H9 (cell line): ENCODE data around the gene SLC2A14. TPM values are rescaled to one million over a fixed set of nuclear protein-coding genes. Genes with fewer than 3 reads are reported as not detected.
"Not testable (repeated sequence)": the region's sequence is repeated elsewhere in the genome, so short reads cannot be mapped to it uniquely, and the experiment has no call there.

Experiments used
- DNase-seq: peaks from one replicate; pipeline ENCODE4 v3.0.0-alpha.2; 2017
- H2AFZ ChIP-seq: one replicate; pipeline ENCODE4 v1.6.1; 2013; ENCODE audit warnings: mild to moderate bottlenecking, low read length, control low read depth, moderate library complexity
- H2AK5ac ChIP-seq: 2 replicates; pipeline ENCODE4 v1.6.1; 2013; ENCODE audit warnings: low read length, control low read depth, mixed read lengths; ENCODE audit not compliant: insufficient read length
- H2BK120ac ChIP-seq: one replicate; pipeline ENCODE4 v1.6.1; 2013; ENCODE audit warnings: low read depth, mild to moderate bottlenecking, low read length, control low read depth, inconsistent platforms; ENCODE audit not compliant: poor library complexity, severe bottlenecking
- H2BK12ac ChIP-seq: 2 replicates; pipeline ENCODE4 v1.6.1; 2013; ENCODE audit warnings: low read length, control low read depth, mixed read lengths, low read depth; ENCODE audit not compliant: insufficient read length
- H2BK15ac ChIP-seq: 2 replicates; pipeline ENCODE4 v1.6.1; 2013; ENCODE audit warnings: low read depth, low read length, control low read depth
- H2BK20ac ChIP-seq: one replicate; pipeline ENCODE4 v1.6.1; 2013; ENCODE audit warnings: low read depth, mild to moderate bottlenecking, low read length, control low read depth, inconsistent platforms; ENCODE audit not compliant: poor library complexity, severe bottlenecking
- H2BK5ac ChIP-seq: 2 replicates; pipeline ENCODE4 v1.6.1; 2013; ENCODE audit warnings: low read length, control low read depth, mixed read lengths; ENCODE audit not compliant: insufficient read length
- H3K14ac ChIP-seq: 2 replicates; pipeline ENCODE4 v1.6.1; 2013; ENCODE audit warnings: low read length, control low read depth; ENCODE audit not compliant: insufficient read depth
- H3K18ac ChIP-seq: 2 replicates; pipeline ENCODE4 v1.6.1; 2013; ENCODE audit warnings: low read depth, mild to moderate bottlenecking, mixed read lengths, low read length, control low read depth; ENCODE audit not compliant: insufficient read length
- H3K23ac ChIP-seq: 2 replicates; pipeline ENCODE4 v1.6.1; 2013; ENCODE audit warnings: low read length, control low read depth, mixed read lengths, low read depth; ENCODE audit not compliant: insufficient read length
- H3K23me2 ChIP-seq: 2 replicates; pipeline ENCODE4 v1.6.1; 2013; ENCODE audit warnings: low read depth, mild to moderate bottlenecking, mixed read lengths, low read length, control low read depth; ENCODE audit not compliant: insufficient read length, poor library complexity, severe bottlenecking
- H3K27ac ChIP-seq: 2 replicates; pipeline ENCODE4 v1.5.1; 2013; ENCODE audit warnings: low read length, control low read depth, mixed read lengths, low read depth; ENCODE audit not compliant: insufficient read length
- H3K27me3 ChIP-seq: 2 replicates; pipeline ENCODE4 v1.6.1; 2013; ENCODE audit warnings: low read length, control low read depth, inconsistent platforms; ENCODE audit not compliant: insufficient read depth
- H3K4ac ChIP-seq: 2 replicates; pipeline ENCODE4 v1.6.1; 2013; ENCODE audit warnings: low read depth, mild to moderate bottlenecking, control low read depth, inconsistent platforms, low read length, moderate library complexity
- H3K4me1 ChIP-seq: 2 replicates; pipeline ENCODE4 v1.6.1; 2013; ENCODE audit warnings: low read length, control low read depth, inconsistent platforms; ENCODE audit not compliant: insufficient read depth
- H3K4me2 ChIP-seq: 2 replicates; pipeline ENCODE4 v1.6.1; 2013; ENCODE audit warnings: low read length, control low read depth, mixed read lengths; ENCODE audit not compliant: insufficient read length, insufficient read depth
- H3K56ac ChIP-seq: 2 replicates; pipeline ENCODE4 v1.6.1; 2013; ENCODE audit warnings: low read depth, mild to moderate bottlenecking, mixed read lengths, low read length, control low read depth; ENCODE audit not compliant: insufficient read length
- H3K79me1 ChIP-seq: 2 replicates; pipeline ENCODE4 v1.6.1; 2013; ENCODE audit warnings: low read depth, mild to moderate bottlenecking, moderate library complexity, low read length, control low read depth, inconsistent platforms; ENCODE audit not compliant: insufficient read depth, poor library complexity, severe bottlenecking
- H3K79me2 ChIP-seq: 2 replicates; pipeline ENCODE4 v1.6.1; 2013; ENCODE audit warnings: low read length, control low read depth, inconsistent platforms; ENCODE audit not compliant: insufficient read depth
- H3K9ac ChIP-seq: 2 replicates; pipeline ENCODE4 v1.6.1; 2013; ENCODE audit warnings: low read length, control low read depth, mixed read lengths; ENCODE audit not compliant: insufficient read length; ENCODE audit errors: extremely low read depth
- H3K9me3 ChIP-seq: one replicate; pipeline ENCODE4 v1.6.1; 2013; ENCODE audit warnings: low read depth, low read length, inconsistent platforms; ENCODE audit not compliant: control insufficient read depth
- H3T11ph ChIP-seq: one replicate; pipeline ENCODE4 v1.6.1; 2013; ENCODE audit warnings: mild to moderate bottlenecking, low read length, control low read depth, inconsistent platforms
- H4K20me1 ChIP-seq: one replicate; pipeline ENCODE4 v1.6.1; 2013; ENCODE audit not compliant: control insufficient read depth, insufficient read length, insufficient read depth
- H4K5ac ChIP-seq: 2 replicates; pipeline ENCODE4 v1.6.1; 2013; ENCODE audit warnings: low read depth, mild to moderate bottlenecking, mixed read lengths, low read length, control low read depth; ENCODE audit not compliant: insufficient read length
- H4K8ac ChIP-seq: replicated peaks from 2 replicates; pipeline ENCODE4 v1.6.1; 2013; ENCODE audit warnings: low read length, control low read depth, mixed read lengths, low read depth; ENCODE audit not compliant: insufficient read length
- H4K91ac ChIP-seq: 2 replicates; pipeline ENCODE4 v1.6.1; 2013; ENCODE audit warnings: low read depth, mild to moderate bottlenecking, moderate library complexity, mixed read lengths, low read length, control low read depth; ENCODE audit not compliant: insufficient read length
- H3K27ac Mint-ChIP-seq, 3 experiments: 2 replicates in 2 of 3; 3 replicates in 1 of 3; pipeline ENCODE4 v1.8.0; 2020 to 2021; ENCODE audit warnings: mixed read lengths in 3 of 3, mild to moderate bottlenecking in 1 of 3, moderate library complexity in 1 of 3
- H3K27me3 Mint-ChIP-seq: 2 replicates; pipeline ENCODE4 v1.8.0; 2021; ENCODE audit warnings: low read depth, mild to moderate bottlenecking, moderate library complexity, mixed read lengths
- H3K36me3 Mint-ChIP-seq, 3 experiments: 2 replicates in 2 of 3; 3 replicates in 1 of 3; pipeline ENCODE4 v1.8.0; 2020 to 2021; ENCODE audit warnings: low read depth in 3 of 3, mixed read lengths in 3 of 3; ENCODE audit not compliant: insufficient read depth in 1 of 3
- H3K4me1 Mint-ChIP-seq, 2 experiments: 2 replicates each; pipeline ENCODE4 v1.8.0; 2020; ENCODE audit warnings: mixed read lengths in 2 of 2
- H3K4me3 Mint-ChIP-seq, 2 experiments: 2 replicates in 1 of 2; 3 replicates in 1 of 2; pipeline ENCODE4 v1.8.0; 2020 to 2021; ENCODE audit warnings: mild to moderate bottlenecking in 2 of 2, mixed read lengths in 2 of 2, moderate library complexity in 1 of 2
- H3K9me3 Mint-ChIP-seq, 2 experiments: 2 replicates in 1 of 2; 3 replicates in 1 of 2; pipeline ENCODE4 v1.8.0; 2020; ENCODE audit warnings: mild to moderate bottlenecking in 2 of 2, mixed read lengths in 2 of 2, moderate library complexity in 1 of 2
- WGBS: extraction: QIAGEN DNeasy Blood & Tissue Kit; methylation state at CpG from one replicate; pipeline ENCODE4 v1.1.7; 2013; ENCODE audit warnings: missing lambda C conversion rate, low lambda C conversion rate, mixed read lengths; ENCODE audit not compliant: insufficient read length; ENCODE audit errors: extremely low coverage; 5-methylcytosine and 5-hydroxymethylcytosine counted together
- total RNA-seq: library from RNA; stranded (reverse); gene quantifications from 2 replicates; pipeline ENCODE4 v1.2.1, GENCODE V29; 2021

Gene SLC2A14
- total RNA-seq, 1 experiment from 2014 or later: 19.1 TPM

DNA sequence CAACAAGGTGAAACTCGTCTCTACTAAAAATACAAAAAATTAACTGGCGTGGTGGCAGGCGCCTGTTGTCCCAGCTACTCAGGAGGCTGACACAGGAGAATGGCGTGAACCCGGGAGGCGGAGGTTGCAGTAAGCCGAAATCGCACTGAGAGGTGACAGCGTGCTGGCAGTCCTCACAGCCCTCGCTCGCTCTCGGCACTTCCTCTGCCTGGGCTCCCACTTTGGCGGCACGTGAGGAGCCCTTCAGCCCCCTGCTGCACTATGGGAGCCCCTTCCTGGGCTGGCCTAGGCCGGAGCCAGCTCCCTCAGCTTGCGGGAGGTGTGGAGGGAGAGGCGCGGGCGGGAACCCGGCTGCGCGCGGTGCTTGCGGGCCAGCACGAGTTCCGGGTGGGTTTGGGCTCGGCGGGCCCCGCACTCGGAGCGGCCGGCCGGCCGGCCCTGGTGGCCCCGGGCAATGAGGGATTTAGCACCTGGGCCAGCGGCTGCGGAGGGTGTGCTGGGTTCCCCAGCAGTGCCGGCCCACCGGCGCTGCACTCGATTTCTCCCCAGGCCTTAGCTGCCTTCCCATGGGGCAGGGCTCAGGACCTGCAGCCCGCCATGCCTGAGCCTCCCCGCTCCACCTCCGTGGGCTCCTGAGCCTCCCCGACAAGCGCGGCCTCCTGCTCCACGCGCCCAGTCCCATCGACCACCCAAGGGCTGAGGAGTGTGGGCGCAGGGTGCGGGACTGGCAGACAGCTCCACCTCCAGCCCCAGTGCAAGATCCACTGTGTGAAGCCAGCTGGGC, 8.4 kb upstream of the SLC2A14 start:
- peaks cover 12 to 25% of the 10 kb centered on the region in 2 experiments for H3K4me1 Mint-ChIP-seq
- H3K27me3 Mint-ChIP-seq, H3K9me3 Mint-ChIP-seq, H2BK5ac ChIP-seq, DNase-seq, H3K4me3 Mint-ChIP-seq, H3K9ac ChIP-seq, H4K91ac ChIP-seq, H4K5ac ChIP-seq, H3K9me3 ChIP-seq, H2AFZ ChIP-seq, H3K18ac ChIP-seq, H3K4me1 ChIP-seq, H2BK20ac ChIP-seq, H4K8ac ChIP-seq, H3K56ac ChIP-seq, H3K4me2 ChIP-seq, H3K27ac ChIP-seq, H3T11ph ChIP-seq, H3K14ac ChIP-seq, H3K23me2 ChIP-seq, H2AK5ac ChIP-seq, H2BK12ac ChIP-seq, H3K4ac ChIP-seq, H4K20me1 ChIP-seq, H2BK120ac ChIP-seq, H2BK15ac ChIP-seq, H3K36me3 Mint-ChIP-seq, H3K27me3 ChIP-seq, H3K79me1 ChIP-seq, H3K23ac ChIP-seq, H3K79me2 ChIP-seq: not testable (repeated sequence)
- WGBS: no CpG with 5 or more reads among the region's 52 CpGs
- peak overlapping the region in 1 of 3 experiments; percentile 75; a peak in 1 of 7 replicates for H3K27ac Mint-ChIP-seq
